ENCODE results near the gene KIF7. TPM values are rescaled to one million over a fixed set of nuclear protein-coding genes. Genes with fewer than 3 reads are reported as not detected.

KIF7 gene
- total RNA-seq, result 6.5 and 7.8 TPM in 2 replicates

GRCh38 chr15:89654847-89655805 is at the start of gene KIF7:
KIF7 (minus strand) TSS chr15:89655467; CDS start chr15:89652930, 2,537 bp downstream.

GRCh38 chr15:89690276-89691218 is 35.3 kb upstream of the KIF7 start, which contains the start of the genes PEX11A and WDR93:
PEX11A (minus strand) TSS chr15:89690754; CDS start chr15:89690632, 122 bp downstream.
WDR93 (plus strand) TSS chr15:89690811; CDS start chr15:89701747, 10,936 bp downstream.

GRCh38 chr15:89679212-89679611 is 23.9 kb upstream of the KIF7 start, which contains the start of gene PLIN1:
PLIN1 (minus strand) TSS chr15:89679367; CDS start chr15:89677489, 1,878 bp downstream.

Other genes with a start within 250 kb of the KIF7 start
- gene RHCG, start 158.9 kb downstream of the KIF7 start, total RNA-seq, result not detected in 2 replicates
- gene TICRR, start 80.0 kb downstream of the KIF7 start, total RNA-seq, result 10.9 and 16.2 TPM in 2 replicates
- gene PLIN1, start 23.9 kb upstream of the KIF7 start, total RNA-seq, result under 0.01 TPM in 1 of 2 replicates, not detected in the other
- gene PEX11A, start 35.3 kb upstream of the KIF7 start, total RNA-seq, result 3.1 and 5.2 TPM in 2 replicates
- 0.13 TPM in 1 of 2 replicates, not detected in the other for gene WDR93, start 35.3 kb upstream of the KIF7 start, total RNA-seq
- gene MESP1, start 95.8 kb upstream of the KIF7 start, total RNA-seq, result 0.36 and 0.66 TPM in 2 replicates
- gene MESP2, start 120.9 kb upstream of the KIF7 start, total RNA-seq, result 0.14 and 0.27 TPM in 2 replicates
- 19.0 and 70.2 TPM in 2 replicates for gene ANPEP, start 159.4 kb upstream of the KIF7 start, total RNA-seq
- 39.5 and 53.2 TPM in 2 replicates for gene AP3S2, start 238.5 kb upstream of the KIF7 start, total RNA-seq

Measured in thoracic aorta endothelial cell (primary cell).